SU-DHL-6 (cell line): ENCODE data around the gene ZDHHC3.

Source experiments
- EZH2phosphoT487 ChIP-seq: fragments of 200-600 bp; sonication (generic), shearing (Covaris generic); conservative IDR thresholded peaks from 2 replicates; pipeline ENCODE4 v1.6.1; 2018; ENCODE audit warnings: mild to moderate bottlenecking, antibody characterized with exemption, low read length, moderate library complexity, mixed read lengths
- TF ChIP-seq, protein P1 (sequence below): fragments of 200-600 bp; sonication (generic); IDR thresholded peaks from one replicate; pipeline ENCODE4 v1.5.1; 2017; ENCODE audit warnings: antibody characterized with exemption, mild to moderate bottlenecking, low read length, moderate library complexity; ENCODE audit not compliant: insufficient read depth, poor library complexity, severe bottlenecking

DNA sequence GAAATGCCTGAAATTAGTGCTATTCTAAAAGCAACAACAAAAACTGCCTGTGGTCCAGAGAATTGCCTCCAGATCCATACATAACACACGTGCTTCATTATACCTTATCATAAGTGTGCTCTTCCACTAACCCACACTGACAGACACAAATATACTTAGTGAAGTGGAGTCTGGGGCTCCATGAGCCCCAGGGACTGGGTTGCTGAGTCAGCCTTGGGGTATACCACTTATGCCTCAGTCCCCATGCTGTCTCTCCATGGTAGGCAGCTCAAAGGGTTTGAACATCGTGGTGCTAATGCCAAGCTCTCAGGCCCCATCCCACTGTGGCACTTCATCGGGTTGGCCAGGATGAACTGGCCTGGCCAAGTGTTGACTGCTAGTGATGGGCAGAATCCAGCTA lies 10.8 kb downstream of the ZDHHC3 start:
- TF ChIP-seq, protein P1, sequence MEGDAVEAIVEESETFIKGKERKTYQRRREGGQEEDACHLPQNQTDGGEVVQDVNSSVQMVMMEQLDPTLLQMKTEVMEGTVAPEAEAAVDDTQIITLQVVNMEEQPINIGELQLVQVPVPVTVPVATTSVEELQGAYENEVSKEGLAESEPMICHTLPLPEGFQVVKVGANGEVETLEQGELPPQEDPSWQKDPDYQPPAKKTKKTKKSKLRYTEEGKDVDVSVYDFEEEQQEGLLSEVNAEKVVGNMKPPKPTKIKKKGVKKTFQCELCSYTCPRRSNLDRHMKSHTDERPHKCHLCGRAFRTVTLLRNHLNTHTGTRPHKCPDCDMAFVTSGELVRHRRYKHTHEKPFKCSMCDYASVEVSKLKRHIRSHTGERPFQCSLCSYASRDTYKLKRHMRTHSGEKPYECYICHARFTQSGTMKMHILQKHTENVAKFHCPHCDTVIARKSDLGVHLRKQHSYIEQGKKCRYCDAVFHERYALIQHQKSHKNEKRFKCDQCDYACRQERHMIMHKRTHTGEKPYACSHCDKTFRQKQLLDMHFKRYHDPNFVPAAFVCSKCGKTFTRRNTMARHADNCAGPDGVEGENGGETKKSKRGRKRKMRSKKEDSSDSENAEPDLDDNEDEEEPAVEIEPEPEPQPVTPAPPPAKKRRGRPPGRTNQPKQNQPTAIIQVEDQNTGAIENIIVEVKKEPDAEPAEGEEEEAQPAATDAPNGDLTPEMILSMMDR: no peak
- TF ChIP-seq EZH2phosphoT487: no peak
